Embryonic facial prominence (tissue), 1 donor: ENCODE measurements around the gene BRD3.

Source experiments
- DNase-seq: peaks from one replicate; pipeline ENCODE4 v3.0.0-alpha.2; 2016; ENCODE audit errors: extremely low spot score

Gene BRD3

GRCh38 chr9:134066913-134067851 is 644 bp downstream of the BRD3 start:
- DNase-seq = peak; percentile 28

- no peak for DNase-seq
These were observed 1.3 kb downstream of the BRD3 start for GRCh38 chr9:134066526-134066912.

- no peak for DNase-seq
These were observed 2.0 kb downstream of the BRD3 start for GRCh38 chr9:134065612-134066419.

GRCh38 chr9:134064711-134065110 is 3.1 kb downstream of the BRD3 start:
- no peak for DNase-seq

GRCh38 chr9:134063571-134064450 is 4.0 kb downstream of the BRD3 start:
- no peak for DNase-seq

- DNase-seq = no peak
These were observed 4.7 kb downstream of the BRD3 start for GRCh38 chr9:134063088-134063570.

GRCh38 chr9:134062461-134063087 is 5.3 kb downstream of the BRD3 start:
- DNase-seq = no peak

GRCh38 chr9:134061688-134062371 is 6.0 kb downstream of the BRD3 start:
- DNase-seq = no peak

- DNase-seq = no peak
These were observed 6.7 kb downstream of the BRD3 start for GRCh38 chr9:134061019-134061687.

- no peak for DNase-seq
These were observed 7.3 kb downstream of the BRD3 start for GRCh38 chr9:134060546-134060945.

GRCh38 chr9:134059661-134060395 is 8.0 kb downstream of the BRD3 start:
- no peak for DNase-seq

- DNase-seq = no peak
These were observed 8.6 kb downstream of the BRD3 start for GRCh38 chr9:134059188-134059641.

GRCh38 chr9:134058716-134059115 is 9.1 kb downstream of the BRD3 start:
- no peak for DNase-seq

GRCh38 chr9:134057751-134058701 is 9.8 kb downstream of the BRD3 start:
- no peak for DNase-seq

GRCh38 chr9:134057307-134057657 is 10.5 kb downstream of the BRD3 start:
- DNase-seq = no peak

- no peak for DNase-seq
These were observed 11.1 kb downstream of the BRD3 start for GRCh38 chr9:134056483-134057306.

GRCh38 chr9:134055981-134056461 is 11.8 kb downstream of the BRD3 start:
- no peak for DNase-seq
